Esophagus mucosa (tissue), 1 donor: ENCODE data around the gene SLITRK5. TPM values are rescaled to one million over a fixed set of nuclear protein-coding genes. Genes with fewer than 3 reads are reported as not detected.

ENCODE experiments used
- ATAC-seq: fragments of 200-7000 bp; cut with Tn5 transposase; one replicate; pipeline ENCODE4 v1.9.1; 2020
- total RNA-seq: library from RNA; stranded (reverse); gene quantifications from one replicate; pipeline ENCODE4 v1.2.4, GENCODE V29; 2023
- donor health status: DM: yes; HTN: yes; CAD: no.

Gene SLITRK5, protein sequence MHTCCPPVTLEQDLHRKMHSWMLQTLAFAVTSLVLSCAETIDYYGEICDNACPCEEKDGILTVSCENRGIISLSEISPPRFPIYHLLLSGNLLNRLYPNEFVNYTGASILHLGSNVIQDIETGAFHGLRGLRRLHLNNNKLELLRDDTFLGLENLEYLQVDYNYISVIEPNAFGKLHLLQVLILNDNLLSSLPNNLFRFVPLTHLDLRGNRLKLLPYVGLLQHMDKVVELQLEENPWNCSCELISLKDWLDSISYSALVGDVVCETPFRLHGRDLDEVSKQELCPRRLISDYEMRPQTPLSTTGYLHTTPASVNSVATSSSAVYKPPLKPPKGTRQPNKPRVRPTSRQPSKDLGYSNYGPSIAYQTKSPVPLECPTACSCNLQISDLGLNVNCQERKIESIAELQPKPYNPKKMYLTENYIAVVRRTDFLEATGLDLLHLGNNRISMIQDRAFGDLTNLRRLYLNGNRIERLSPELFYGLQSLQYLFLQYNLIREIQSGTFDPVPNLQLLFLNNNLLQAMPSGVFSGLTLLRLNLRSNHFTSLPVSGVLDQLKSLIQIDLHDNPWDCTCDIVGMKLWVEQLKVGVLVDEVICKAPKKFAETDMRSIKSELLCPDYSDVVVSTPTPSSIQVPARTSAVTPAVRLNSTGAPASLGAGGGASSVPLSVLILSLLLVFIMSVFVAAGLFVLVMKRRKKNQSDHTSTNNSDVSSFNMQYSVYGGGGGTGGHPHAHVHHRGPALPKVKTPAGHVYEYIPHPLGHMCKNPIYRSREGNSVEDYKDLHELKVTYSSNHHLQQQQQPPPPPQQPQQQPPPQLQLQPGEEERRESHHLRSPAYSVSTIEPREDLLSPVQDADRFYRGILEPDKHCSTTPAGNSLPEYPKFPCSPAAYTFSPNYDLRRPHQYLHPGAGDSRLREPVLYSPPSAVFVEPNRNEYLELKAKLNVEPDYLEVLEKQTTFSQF
- 0.04 TPM for total RNA-seq

DNA sequence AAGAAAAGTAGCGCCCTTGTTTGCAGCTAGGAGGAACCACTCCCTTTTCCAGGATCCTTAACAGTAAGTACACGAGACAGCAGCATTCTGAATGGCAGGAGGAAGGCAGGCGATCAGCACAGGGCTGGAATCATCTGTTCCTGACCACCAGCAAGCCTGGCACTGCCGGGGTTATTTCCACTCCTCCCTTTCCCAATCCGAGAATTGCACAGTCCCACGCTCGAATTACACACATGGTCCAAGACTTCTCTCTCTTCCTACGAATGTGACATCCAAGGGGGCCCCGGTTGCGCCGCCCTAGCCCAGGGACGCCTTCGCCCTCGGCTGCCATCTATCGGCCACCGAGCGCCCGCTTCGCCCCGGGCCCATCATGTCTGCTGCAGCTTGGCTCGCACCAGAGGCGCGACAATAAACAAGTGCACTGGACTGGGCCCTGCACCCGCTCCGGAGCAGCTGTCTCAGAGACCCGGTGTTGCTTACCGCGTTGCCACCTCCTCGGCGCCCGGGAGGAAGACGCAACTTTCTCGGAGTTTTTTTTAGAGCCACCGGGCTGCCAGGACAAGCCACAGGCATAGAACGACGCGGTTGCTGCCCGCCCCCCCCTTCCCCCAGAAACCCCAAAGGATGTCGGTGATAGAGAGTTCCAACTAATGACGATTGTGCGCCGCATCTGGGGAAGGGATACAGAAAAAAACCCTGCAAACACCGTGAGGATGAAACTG, at the start of gene SLITRK5:
SLITRK5 (plus strand) TSS at position 341 of the 722 bp plus-strand sequence. CDS start 4,018 bp downstream, outside the sequence.
- peak; percentile 64 for ATAC-seq

DNA sequence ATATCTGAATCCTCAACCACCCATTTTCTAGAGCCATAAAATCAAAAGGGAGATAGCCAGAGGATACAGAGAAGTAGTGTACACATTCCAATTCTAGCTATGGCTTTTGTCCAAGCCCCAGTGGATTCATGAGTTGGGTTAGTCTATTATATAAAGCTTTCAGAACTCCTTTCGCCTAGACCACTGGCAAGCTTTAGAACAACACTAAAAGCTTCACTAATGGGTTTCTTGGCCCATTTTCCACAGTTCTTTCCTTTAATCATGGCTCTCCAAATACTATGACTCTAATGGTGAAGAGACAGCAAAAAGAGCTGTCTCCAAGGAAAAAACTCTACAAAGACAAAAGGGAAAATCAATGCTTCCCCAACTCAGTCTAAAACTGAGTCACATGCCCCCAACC, 48.2 kb upstream of the SLITRK5 start:
- ATAC-seq, result no peak

DNA sequence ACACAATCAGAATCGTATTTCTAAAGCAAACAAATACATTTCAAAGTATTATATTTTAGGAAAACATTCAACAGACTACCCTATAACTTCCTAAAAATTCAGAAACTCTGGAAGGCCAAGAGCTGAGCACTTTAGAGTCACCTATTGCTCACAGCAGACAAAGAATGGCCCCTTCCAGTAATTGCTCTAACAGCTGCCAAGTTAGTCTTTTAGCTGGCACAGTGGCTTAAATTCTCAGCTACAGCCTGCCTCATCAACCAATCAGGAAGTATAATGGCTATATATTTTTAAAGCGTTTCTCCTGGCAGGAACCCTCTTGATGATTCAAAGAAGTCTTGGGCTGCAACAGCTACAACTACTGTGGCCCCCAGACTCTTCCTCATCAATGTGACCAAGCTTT, 14.9 kb upstream of the SLITRK5 start:
- ATAC-seq, result no peak

- ATAC-seq, result no peak
These were observed 9.7 kb upstream of the SLITRK5 start for GRCh38 chr13:87661471-87661870.

DNA sequence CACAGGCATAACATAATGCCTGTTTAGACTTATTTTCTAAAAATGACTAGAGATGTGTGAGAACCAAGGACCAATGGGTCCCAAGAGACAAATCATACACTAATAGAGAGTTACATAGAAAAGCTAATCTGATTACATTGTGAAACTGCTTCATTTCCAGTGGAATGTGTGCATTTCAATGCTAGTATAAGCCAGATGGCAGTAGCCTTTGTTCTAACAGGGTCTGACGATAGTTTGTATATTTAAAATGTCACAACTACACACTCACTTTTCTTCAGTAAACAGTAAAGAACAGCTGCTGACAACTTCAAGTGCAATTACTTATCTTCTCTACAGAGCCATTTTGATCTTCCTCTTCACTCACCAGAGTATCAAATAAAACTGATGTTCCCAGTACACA, 4.3 kb upstream of the SLITRK5 start:
- ATAC-seq, result no peak

GRCh38 chr13:87667686-87668085, 3.5 kb upstream of the SLITRK5 start:
- ATAC-seq, result no peak

DNA sequence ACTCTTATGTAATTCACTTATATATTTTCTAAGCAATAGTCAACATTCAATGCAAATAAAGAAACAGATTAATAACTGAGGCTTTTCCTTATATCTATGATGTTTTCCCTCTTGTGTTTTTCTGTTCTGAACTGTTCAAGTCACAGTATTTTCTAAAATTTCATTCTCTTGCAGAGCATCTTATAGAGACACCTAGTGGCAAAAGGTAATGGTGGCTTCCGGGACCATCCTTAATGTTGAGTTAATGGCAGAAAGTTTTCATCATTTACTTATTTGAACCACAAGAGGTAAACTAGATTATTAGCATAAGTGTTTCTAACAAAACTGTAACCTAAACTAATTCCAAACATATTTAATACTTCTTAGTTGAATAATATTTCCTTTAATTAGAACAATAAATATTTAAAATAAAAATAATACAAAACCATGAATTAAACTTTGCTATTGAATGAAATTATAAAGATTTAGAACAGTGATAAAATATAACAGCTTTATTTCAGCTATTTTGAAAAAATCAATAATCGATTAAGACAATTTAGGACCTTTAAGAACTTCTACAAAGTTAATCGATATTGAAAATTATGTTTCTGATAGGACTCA, 1.7 kb upstream of the SLITRK5 start:
- ATAC-seq, result no peak

DNA sequence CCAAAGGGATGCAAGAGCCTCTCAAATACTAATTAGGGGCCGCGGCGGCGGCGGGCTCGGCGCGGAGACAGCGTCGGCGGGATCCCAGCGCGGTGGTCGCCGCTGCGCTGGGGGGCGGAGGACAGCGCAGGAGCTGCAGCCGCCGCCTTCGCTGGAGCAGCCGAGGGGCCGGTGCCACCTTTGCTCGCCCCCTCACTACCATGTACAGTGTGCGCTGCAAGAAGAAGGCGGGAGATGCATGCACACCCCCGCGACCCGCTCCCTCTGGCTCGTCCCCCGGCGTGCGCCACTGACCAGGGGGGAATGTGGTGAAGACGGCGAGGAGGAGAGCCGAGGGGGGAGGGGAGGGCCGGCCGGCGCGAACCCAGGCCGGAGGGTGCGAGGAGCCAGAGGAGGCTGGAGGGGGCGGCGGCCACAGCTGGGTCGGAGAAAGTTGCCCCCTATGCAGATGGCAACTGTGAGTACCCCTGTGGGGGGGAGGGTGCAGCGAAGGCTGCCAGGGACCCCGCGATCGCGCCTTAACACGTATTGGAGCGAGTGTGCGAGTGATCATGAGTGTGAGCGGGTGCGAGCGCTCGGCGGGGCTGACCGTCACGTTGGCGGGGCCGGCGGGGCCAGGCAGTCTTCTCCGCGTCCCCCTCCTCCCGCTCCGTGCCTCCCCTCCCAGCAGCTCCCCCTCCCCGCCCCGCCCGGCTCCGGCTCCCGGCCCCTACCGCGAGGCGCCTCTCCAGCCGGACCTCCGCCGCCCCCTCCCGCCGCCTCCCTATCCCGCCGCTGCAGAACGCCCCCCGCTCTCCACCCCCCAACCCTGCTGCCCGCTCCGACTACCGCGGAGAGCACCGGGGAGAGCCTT, 808 bp downstream of the SLITRK5 start:
- ATAC-seq, result no peak

DNA sequence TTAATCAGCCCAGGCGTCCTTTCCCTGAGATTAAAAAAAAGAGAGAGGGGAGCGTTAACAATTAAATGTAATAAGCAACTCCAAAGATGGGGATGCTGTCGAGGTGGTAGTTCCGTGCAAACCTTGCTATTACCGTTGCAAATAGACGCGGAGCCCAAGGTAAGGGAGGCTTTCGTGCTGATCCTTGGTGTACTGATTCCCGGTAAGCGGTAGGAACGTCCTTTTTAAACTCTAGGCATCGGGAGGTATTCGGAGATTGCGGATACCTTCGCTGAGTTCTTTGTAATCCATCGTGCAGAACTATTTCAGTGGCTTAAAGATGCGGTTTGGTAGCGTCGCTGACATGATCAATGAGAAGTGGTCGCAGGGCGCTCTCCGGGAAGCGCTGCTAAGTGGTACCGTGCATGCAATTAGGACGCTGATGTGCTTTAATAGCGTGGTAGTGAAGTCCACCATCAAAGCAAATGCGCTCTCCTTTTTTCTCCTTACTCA, 3.1 kb downstream of the SLITRK5 start:
- ATAC-seq, result no peak

- no peak for ATAC-seq
These were observed 4.7 kb downstream of the SLITRK5 start for GRCh38 chr13:87675851-87676250.

- no peak for ATAC-seq
These were observed 5.3 kb downstream of the SLITRK5 start for GRCh38 chr13:87676254-87677042.

DNA sequence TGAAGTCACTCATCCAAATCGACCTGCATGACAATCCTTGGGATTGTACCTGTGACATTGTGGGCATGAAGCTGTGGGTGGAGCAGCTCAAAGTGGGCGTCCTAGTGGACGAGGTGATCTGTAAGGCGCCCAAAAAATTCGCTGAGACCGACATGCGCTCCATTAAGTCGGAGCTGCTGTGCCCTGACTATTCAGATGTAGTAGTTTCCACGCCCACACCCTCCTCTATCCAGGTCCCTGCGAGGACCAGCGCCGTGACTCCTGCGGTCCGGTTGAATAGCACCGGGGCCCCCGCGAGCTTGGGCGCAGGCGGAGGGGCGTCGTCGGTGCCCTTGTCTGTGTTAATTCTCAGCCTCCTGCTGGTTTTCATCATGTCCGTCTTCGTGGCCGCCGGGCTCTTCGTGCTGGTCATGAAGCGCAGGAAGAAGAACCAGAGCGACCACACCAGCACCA, 5.9 kb downstream of the SLITRK5 start:
- no peak for ATAC-seq

DNA sequence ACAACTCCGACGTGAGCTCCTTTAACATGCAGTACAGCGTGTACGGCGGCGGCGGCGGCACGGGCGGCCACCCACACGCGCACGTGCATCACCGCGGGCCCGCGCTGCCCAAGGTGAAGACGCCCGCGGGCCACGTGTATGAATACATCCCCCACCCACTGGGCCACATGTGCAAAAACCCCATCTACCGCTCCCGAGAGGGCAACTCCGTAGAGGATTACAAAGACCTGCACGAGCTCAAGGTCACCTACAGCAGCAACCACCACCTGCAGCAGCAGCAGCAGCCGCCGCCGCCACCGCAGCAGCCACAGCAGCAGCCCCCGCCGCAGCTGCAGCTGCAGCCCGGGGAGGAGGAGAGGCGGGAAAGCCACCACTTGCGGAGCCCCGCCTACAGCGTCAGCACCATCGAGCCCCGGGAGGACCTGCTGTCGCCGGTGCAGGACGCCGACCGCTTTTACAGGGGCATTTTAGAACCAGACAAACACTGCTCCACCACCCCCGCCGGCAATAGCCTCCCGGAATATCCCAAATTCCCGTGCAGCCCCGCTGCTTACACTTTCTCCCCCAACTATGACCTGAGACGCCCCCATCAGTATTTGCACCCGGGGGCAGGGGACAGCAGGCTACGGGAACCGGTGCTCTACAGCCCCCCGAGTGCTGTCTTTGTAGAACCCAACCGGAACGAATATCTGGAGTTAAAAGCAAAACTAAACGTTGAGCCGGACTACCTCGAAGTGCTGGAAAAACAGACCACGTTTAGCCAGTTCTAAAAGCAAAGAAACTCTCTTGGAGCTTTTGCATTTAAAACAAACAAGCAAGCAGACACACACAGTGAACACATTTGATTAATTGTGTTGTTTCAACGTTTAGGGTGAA, 6.6 kb downstream of the SLITRK5 start:
- no peak for ATAC-seq

- no peak for ATAC-seq
These were observed 7.2 kb downstream of the SLITRK5 start for GRCh38 chr13:87678372-87678752.

- ATAC-seq, result peak; percentile 64
These were observed 9.1 kb downstream of the SLITRK5 start for GRCh38 chr13:87680298-87680697.

DNA sequence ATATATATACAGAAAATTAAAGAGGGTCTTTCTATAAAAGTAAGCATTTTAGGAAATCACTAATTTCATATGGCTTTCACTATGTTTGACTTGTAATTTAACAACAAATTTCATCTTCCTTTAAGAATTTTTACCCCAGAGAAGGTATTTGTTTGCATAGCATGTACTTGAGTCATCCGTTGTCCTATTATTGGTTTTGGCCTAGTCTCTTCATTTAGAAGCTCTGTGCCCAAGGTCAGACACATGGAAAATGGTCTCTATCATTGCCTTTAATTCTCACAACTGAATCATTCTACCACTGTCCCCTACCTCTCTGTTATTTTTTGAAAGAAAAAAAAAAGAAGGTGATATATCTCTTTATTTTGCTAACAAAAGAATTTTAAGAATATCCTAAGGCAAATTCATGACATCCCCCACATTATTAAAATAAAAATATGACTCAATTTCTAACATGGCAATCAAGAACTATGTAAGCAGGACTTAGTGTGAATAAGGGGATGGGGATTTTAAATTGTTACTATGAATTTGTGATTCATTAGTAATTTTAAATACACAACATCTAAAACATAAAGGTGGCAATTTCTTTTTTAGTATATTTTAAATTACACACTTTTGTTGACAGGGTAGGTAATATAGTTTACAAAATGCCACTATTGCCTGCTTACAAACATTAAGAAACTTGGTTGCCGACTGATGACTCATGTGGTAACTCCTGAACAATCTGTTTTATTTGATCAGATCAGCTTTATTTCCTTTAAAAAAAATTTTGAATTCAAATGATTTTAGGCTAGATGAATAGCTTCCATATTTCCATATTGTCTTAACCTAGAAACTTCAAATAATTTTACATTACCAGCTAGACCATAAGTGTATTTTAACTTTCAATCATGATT, 13.9 kb downstream of the SLITRK5 start:
- no peak for ATAC-seq

DNA sequence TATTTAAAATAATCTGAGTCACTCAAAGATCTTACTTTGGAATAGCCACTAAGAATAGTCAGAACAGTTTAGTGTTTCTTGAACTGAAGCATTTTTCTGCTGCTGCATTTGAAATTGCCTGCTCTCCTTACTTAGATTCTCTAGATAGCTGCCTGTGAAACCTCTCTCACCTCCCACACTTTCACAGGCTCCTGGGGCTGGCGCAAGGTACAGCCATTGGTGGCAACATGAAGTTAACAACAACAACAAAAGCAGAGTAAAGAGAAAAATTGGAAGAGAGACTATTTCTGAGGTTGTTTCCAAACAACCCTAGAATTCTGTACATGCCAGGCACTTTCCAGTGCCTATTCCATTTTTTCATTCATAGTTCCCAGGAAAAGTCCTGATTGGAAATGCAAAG, 25.3 kb downstream of the SLITRK5 start:
- ATAC-seq, result no peak

DNA sequence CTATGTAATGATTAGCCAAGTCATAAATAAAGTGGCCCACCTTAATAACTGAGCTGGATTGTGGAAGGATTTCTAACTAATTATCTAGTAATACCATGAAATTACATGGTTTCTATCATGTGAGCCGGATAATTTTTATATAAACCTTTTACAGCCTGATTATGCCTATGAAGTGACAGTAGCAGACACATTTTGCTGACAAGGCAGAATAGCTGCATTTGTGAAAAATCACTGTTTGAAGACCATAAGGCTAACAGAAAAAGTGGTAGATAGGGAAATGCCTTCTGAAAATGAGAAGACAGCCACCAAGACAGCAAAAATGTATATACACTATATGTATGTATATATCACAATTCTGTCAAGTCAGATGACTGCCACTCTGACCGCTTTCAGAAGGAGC, 27.1 kb downstream of the SLITRK5 start:
- no peak for ATAC-seq
